ENCODE data around the gene VCP. TPM values are rescaled to one million over a fixed set of nuclear protein-coding genes. Genes with fewer than 3 reads are reported as not detected.
"Not testable (repeated sequence)": the region's sequence is repeated elsewhere in the genome, so short reads cannot be mapped to it uniquely, and the experiment has no call there.

Gene VCP
- total RNA-seq, 1 donor from 2014 or later = 380 TPM

DNA sequence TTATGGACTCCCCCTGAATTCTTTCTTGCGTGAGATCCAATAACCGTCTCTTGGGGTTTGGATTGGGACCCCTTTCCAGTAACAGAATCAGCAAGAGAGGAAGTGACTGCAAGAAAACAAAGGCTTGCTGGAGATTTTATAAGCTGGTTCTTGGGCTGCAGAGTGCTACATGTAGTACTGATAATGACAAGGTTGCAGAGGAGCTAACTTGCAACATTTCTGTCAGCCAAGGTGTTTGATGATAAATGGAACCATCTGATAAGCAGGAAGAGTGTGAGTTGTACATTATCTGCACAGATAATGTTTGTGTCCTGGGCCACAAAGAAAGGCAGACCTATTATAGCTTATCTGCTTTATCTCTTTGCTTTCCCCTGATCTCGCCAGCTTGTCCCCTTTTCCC lies 45.8 kb downstream of the VCP start:
- DNase-seq (ENCODE audit: extremely low read depth, low read depth, low spot score) = no peak

DNA sequence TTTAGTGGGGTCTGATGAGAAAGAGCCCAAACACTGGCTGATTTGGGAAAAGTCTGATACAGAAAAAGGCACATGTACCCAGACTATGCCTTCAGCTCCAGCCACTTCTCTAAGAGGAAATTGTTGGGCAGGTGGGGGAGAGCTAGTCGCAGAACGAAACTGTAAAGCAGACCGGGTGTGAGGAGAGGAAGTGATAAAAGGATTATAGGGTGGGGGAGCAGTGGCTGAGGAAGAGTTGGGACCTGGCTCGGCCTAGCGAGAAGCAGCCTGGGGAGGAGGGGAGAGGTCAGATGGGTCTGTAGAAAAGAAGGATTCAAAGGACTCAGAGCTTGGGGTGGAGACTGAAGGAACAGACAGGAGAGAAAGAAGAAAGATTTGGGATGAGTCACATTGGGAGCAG lies 49.0 kb downstream of the VCP start:
- DNase-seq (ENCODE audit: extremely low read depth, low read depth, low spot score) = not testable (repeated sequence)

DNA sequence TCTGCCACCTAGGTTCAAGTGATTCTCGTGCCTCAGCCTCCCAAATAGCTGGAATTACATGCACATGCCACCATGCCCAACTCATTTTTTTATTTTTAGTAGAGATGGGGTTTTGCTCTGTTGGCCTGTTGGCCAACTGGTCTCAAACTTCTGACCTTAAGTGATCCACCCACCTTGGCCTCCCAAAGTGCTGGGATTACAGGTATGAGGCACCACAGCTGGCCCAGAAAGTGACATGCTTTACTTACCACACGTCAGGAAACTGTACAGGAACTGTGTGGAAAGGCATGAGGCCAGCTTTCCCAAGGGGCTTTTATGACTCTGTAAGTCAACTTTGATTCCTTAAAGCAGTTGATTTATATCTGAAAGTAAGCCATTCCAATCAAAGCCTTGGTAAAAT lies 57.9 kb downstream of the VCP start:
- no peak for DNase-seq (ENCODE audit: extremely low read depth, low read depth, low spot score)

DNA sequence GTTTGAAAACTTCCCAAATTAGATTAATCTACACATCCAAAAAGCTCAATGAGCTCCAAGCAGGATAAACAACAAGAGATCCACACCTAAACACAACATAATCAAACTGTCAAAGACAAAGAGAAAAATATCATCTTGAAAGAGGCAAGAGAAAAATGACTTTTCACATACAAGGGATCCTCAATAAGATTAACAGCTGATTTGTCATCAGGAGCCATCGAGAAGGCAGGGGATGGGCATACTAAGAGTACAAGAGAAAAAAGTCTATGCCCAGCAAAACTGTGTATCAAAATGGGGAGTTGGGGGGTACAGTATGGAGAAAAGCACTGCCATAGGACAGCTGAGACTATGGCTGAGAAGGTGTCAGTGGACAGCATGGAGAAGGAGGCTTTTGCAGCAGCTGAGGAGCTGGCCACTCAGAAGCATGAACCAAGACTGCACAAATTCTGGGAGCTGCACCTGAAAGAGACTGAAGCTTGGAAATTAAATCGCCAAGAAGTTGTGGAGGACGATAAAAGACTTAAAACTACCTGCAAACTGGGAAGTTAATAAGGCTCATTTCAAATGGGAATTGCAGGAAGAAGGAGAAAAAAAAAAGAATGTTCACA lies 62.0 kb downstream of the VCP start:
- DNase-seq (ENCODE audit: extremely low read depth, low read depth, low spot score) = no peak

Other genes starting within 250 kb of the VCP start
- gene PHF24, start 114.3 kb downstream of the VCP start, total RNA-seq = 0.06 TPM in 1 of 2 replicates, not detected in the other
- gene DNAJB5, start 82.9 kb downstream of the VCP start, total RNA-seq = 14.1 and 17.6 TPM in 2 replicates
- gene FANCG, start 7.3 kb upstream of the VCP start, total RNA-seq = 14.2 and 24.7 TPM in 2 replicates
- gene PIGO, start 24.0 kb upstream of the VCP start, total RNA-seq = 17.3 and 18.1 TPM in 2 replicates
- gene STOML2, start 30.5 kb upstream of the VCP start, total RNA-seq = 111 and 129 TPM in 2 replicates
- 54.5 and 89.8 TPM in 2 replicates for gene ATOSB, start 43.2 kb upstream of the VCP start, total RNA-seq
- gene UNC13B, start 89.4 kb upstream of the VCP start, total RNA-seq = 32.3 and 38.9 TPM in 2 replicates